H9 (cell line): ENCODE data around the gene PDE8A. TPM values are rescaled to one million over a fixed set of nuclear protein-coding genes. Genes with fewer than 3 reads are reported as not detected.

Experiments used
- DNase-seq: peaks from one replicate; pipeline ENCODE4 v3.0.0-alpha.2; 2017
- H2AFZ ChIP-seq: one replicate; pipeline ENCODE4 v1.6.1; 2013; ENCODE audit warnings: mild to moderate bottlenecking, low read length, control low read depth, moderate library complexity
- H2AK5ac ChIP-seq: 2 replicates; pipeline ENCODE4 v1.6.1; 2013; ENCODE audit warnings: low read length, control low read depth, mixed read lengths; ENCODE audit not compliant: insufficient read length
- H2BK120ac ChIP-seq: one replicate; pipeline ENCODE4 v1.6.1; 2013; ENCODE audit warnings: low read depth, mild to moderate bottlenecking, low read length, control low read depth, inconsistent platforms; ENCODE audit not compliant: poor library complexity, severe bottlenecking
- H2BK12ac ChIP-seq: 2 replicates; pipeline ENCODE4 v1.6.1; 2013; ENCODE audit warnings: low read length, control low read depth, mixed read lengths, low read depth; ENCODE audit not compliant: insufficient read length
- H2BK15ac ChIP-seq: 2 replicates; pipeline ENCODE4 v1.6.1; 2013; ENCODE audit warnings: low read depth, low read length, control low read depth
- H2BK20ac ChIP-seq: one replicate; pipeline ENCODE4 v1.6.1; 2013; ENCODE audit warnings: low read depth, mild to moderate bottlenecking, low read length, control low read depth, inconsistent platforms; ENCODE audit not compliant: poor library complexity, severe bottlenecking
- H2BK5ac ChIP-seq: 2 replicates; pipeline ENCODE4 v1.6.1; 2013; ENCODE audit warnings: low read length, control low read depth, mixed read lengths; ENCODE audit not compliant: insufficient read length
- H3K14ac ChIP-seq: 2 replicates; pipeline ENCODE4 v1.6.1; 2013; ENCODE audit warnings: low read length, control low read depth; ENCODE audit not compliant: insufficient read depth
- H3K18ac ChIP-seq: 2 replicates; pipeline ENCODE4 v1.6.1; 2013; ENCODE audit warnings: low read depth, mild to moderate bottlenecking, mixed read lengths, low read length, control low read depth; ENCODE audit not compliant: insufficient read length
- H3K23ac ChIP-seq: 2 replicates; pipeline ENCODE4 v1.6.1; 2013; ENCODE audit warnings: low read length, control low read depth, mixed read lengths, low read depth; ENCODE audit not compliant: insufficient read length
- H3K23me2 ChIP-seq: 2 replicates; pipeline ENCODE4 v1.6.1; 2013; ENCODE audit warnings: low read depth, mild to moderate bottlenecking, mixed read lengths, low read length, control low read depth; ENCODE audit not compliant: insufficient read length, poor library complexity, severe bottlenecking
- H3K27ac ChIP-seq: 2 replicates; pipeline ENCODE4 v1.5.1; 2013; ENCODE audit warnings: low read length, control low read depth, mixed read lengths, low read depth; ENCODE audit not compliant: insufficient read length
- H3K27me3 ChIP-seq: 2 replicates; pipeline ENCODE4 v1.6.1; 2013; ENCODE audit warnings: low read length, control low read depth, inconsistent platforms; ENCODE audit not compliant: insufficient read depth
- H3K4ac ChIP-seq: 2 replicates; pipeline ENCODE4 v1.6.1; 2013; ENCODE audit warnings: low read depth, mild to moderate bottlenecking, control low read depth, inconsistent platforms, low read length, moderate library complexity
- H3K4me1 ChIP-seq: 2 replicates; pipeline ENCODE4 v1.6.1; 2013; ENCODE audit warnings: low read length, control low read depth, inconsistent platforms; ENCODE audit not compliant: insufficient read depth
- H3K4me2 ChIP-seq: 2 replicates; pipeline ENCODE4 v1.6.1; 2013; ENCODE audit warnings: low read length, control low read depth, mixed read lengths; ENCODE audit not compliant: insufficient read length, insufficient read depth
- H3K56ac ChIP-seq: 2 replicates; pipeline ENCODE4 v1.6.1; 2013; ENCODE audit warnings: low read depth, mild to moderate bottlenecking, mixed read lengths, low read length, control low read depth; ENCODE audit not compliant: insufficient read length
- H3K79me1 ChIP-seq: 2 replicates; pipeline ENCODE4 v1.6.1; 2013; ENCODE audit warnings: low read depth, mild to moderate bottlenecking, moderate library complexity, low read length, control low read depth, inconsistent platforms; ENCODE audit not compliant: insufficient read depth, poor library complexity, severe bottlenecking
- H3K79me2 ChIP-seq: 2 replicates; pipeline ENCODE4 v1.6.1; 2013; ENCODE audit warnings: low read length, control low read depth, inconsistent platforms; ENCODE audit not compliant: insufficient read depth
- H3K9ac ChIP-seq: 2 replicates; pipeline ENCODE4 v1.6.1; 2013; ENCODE audit warnings: low read length, control low read depth, mixed read lengths; ENCODE audit not compliant: insufficient read length; ENCODE audit errors: extremely low read depth
- H3K9me3 ChIP-seq: one replicate; pipeline ENCODE4 v1.6.1; 2013; ENCODE audit warnings: low read depth, low read length, inconsistent platforms; ENCODE audit not compliant: control insufficient read depth
- H3T11ph ChIP-seq: one replicate; pipeline ENCODE4 v1.6.1; 2013; ENCODE audit warnings: mild to moderate bottlenecking, low read length, control low read depth, inconsistent platforms
- H4K20me1 ChIP-seq: one replicate; pipeline ENCODE4 v1.6.1; 2013; ENCODE audit not compliant: control insufficient read depth, insufficient read length, insufficient read depth
- H4K5ac ChIP-seq: 2 replicates; pipeline ENCODE4 v1.6.1; 2013; ENCODE audit warnings: low read depth, mild to moderate bottlenecking, mixed read lengths, low read length, control low read depth; ENCODE audit not compliant: insufficient read length
- H4K8ac ChIP-seq: replicated peaks from 2 replicates; pipeline ENCODE4 v1.6.1; 2013; ENCODE audit warnings: low read length, control low read depth, mixed read lengths, low read depth; ENCODE audit not compliant: insufficient read length
- H4K91ac ChIP-seq: 2 replicates; pipeline ENCODE4 v1.6.1; 2013; ENCODE audit warnings: low read depth, mild to moderate bottlenecking, moderate library complexity, mixed read lengths, low read length, control low read depth; ENCODE audit not compliant: insufficient read length
- H3K27ac Mint-ChIP-seq, 3 experiments: 2 replicates in 2 of 3; 3 replicates in 1 of 3; pipeline ENCODE4 v1.8.0; 2020 to 2021; ENCODE audit warnings: mixed read lengths in 3 of 3, mild to moderate bottlenecking in 1 of 3, moderate library complexity in 1 of 3
- H3K27me3 Mint-ChIP-seq: 2 replicates; pipeline ENCODE4 v1.8.0; 2021; ENCODE audit warnings: low read depth, mild to moderate bottlenecking, moderate library complexity, mixed read lengths
- H3K36me3 Mint-ChIP-seq, 3 experiments: 2 replicates in 2 of 3; 3 replicates in 1 of 3; pipeline ENCODE4 v1.8.0; 2020 to 2021; ENCODE audit warnings: low read depth in 3 of 3, mixed read lengths in 3 of 3; ENCODE audit not compliant: insufficient read depth in 1 of 3
- H3K4me1 Mint-ChIP-seq, 2 experiments: 2 replicates each; pipeline ENCODE4 v1.8.0; 2020; ENCODE audit warnings: mixed read lengths in 2 of 2
- H3K4me3 Mint-ChIP-seq, 2 experiments: 2 replicates in 1 of 2; 3 replicates in 1 of 2; pipeline ENCODE4 v1.8.0; 2020 to 2021; ENCODE audit warnings: mild to moderate bottlenecking in 2 of 2, mixed read lengths in 2 of 2, moderate library complexity in 1 of 2
- H3K9me3 Mint-ChIP-seq, 2 experiments: 2 replicates in 1 of 2; 3 replicates in 1 of 2; pipeline ENCODE4 v1.8.0; 2020; ENCODE audit warnings: mild to moderate bottlenecking in 2 of 2, mixed read lengths in 2 of 2, moderate library complexity in 1 of 2
- CTCF ChIP-seq: fragments of 200-600 bp; sonication (generic); conservative IDR thresholded peaks from 3 replicates; pipeline ENCODE4 v1.8.0; 2021; ENCODE audit warnings: antibody characterized with exemption, mild to moderate bottlenecking
- WGBS: extraction: QIAGEN DNeasy Blood & Tissue Kit; methylation state at CpG from one replicate; pipeline ENCODE4 v1.1.7; 2013; ENCODE audit warnings: missing lambda C conversion rate, low lambda C conversion rate, mixed read lengths; ENCODE audit not compliant: insufficient read length; ENCODE audit errors: extremely low coverage; 5-methylcytosine and 5-hydroxymethylcytosine counted together
- total RNA-seq: library from RNA; stranded (reverse); gene quantifications from 2 replicates; pipeline ENCODE4 v1.2.1, GENCODE V29; 2021

Gene PDE8A
- total RNA-seq, 1 experiment from 2014 or later, result 9.3 TPM

DNA sequence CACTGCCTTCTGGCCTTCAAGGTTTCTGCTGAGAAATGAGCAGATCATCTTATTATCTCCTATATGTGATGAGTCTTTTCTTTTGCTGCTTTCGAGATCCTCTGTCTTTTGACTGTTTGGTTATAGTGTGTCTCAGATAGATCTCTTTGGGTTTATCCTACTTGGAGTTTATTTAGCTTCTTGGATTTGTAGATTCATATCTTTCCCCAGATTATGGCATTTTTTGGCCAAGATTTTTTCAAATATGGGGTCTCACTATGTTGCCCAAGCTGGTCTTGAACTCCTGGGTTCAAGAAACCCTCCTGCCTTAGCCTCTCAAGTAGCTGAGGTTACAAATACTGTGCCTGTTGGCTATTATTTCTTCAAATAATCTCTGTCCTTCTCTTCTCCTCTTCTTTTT, 150.3 kb downstream of the PDE8A start:
- TF ChIP-seq CTCF, result no peak
- H2BK5ac ChIP-seq, result no peak overlapping the region
- H2AK5ac ChIP-seq, result no peak overlapping the region
- H3K9me3 ChIP-seq, result no peaks in the 10 kb centered on the region
- H2BK15ac ChIP-seq, result no peak overlapping the region
- H3K4me1 ChIP-seq, result no peaks in the 10 kb centered on the region
- H3K4ac ChIP-seq, result no peak overlapping the region
- no peak overlapping the region for H3K18ac ChIP-seq
- Mint-ChIP-seq H3K4me3 (no peak overlapping the region), H3K27me3 (no peaks in the 10 kb centered on the region), H3K4me1 (peaks cover 1 to 5% of the 10 kb centered on the region in 2 experiments), H3K9me3 (peaks cover 3 to 4% of the 10 kb centered on the region in 2 experiments; a peak in 3 of 5 replicates), H3K27ac (no peak overlapping the region), H3K36me3 (peaks cover 8 to 21% (median 15%) of the 10 kb centered on the region in 3 experiments)
- no peaks in the 10 kb centered on the region for H3K27me3 ChIP-seq
- no CpG with 5 or more reads among the region's 1 CpG for WGBS
- H3K4me2 ChIP-seq, result no peak overlapping the region
- no peak overlapping the region for H3K14ac ChIP-seq
- H4K5ac ChIP-seq, result no peak overlapping the region
- no peak overlapping the region for H2AFZ ChIP-seq
- no peak overlapping the region for H3T11ph ChIP-seq
- no peaks in the 10 kb centered on the region for H3K23me2 ChIP-seq
- H2BK12ac ChIP-seq, result no peak overlapping the region
- no peaks in the 10 kb centered on the region for H4K20me1 ChIP-seq
- no peak overlapping the region for H2BK120ac ChIP-seq
- H3K23ac ChIP-seq, result no peak overlapping the region
- H4K91ac ChIP-seq, result no peak overlapping the region
- H4K8ac ChIP-seq, result no peak overlapping the region
- no peak overlapping the region for H3K27ac ChIP-seq
- no peaks in the 10 kb centered on the region for H3K79me1 ChIP-seq
- H3K9ac ChIP-seq, result no peak overlapping the region
- DNase-seq, result no peak
- H3K56ac ChIP-seq, result no peak overlapping the region
- H3K79me2 ChIP-seq, result no peaks in the 10 kb centered on the region
- H2BK20ac ChIP-seq, result no peak overlapping the region
